ENCODE data around the gene ZNF230.
A peak's percentile ranks its signal among the peaks of the same experiment; 100 is the strongest.

ZNF230 gene

GRCh38 chr19:44002566-44003460, at the start of gene ZNF230:
Gene ZNF230 (plus strand): TSS chr19:44002957. CDS start chr19:44007079, 4,122 bp downstream.
- DNase-seq, result peak; percentile 96

DNA sequence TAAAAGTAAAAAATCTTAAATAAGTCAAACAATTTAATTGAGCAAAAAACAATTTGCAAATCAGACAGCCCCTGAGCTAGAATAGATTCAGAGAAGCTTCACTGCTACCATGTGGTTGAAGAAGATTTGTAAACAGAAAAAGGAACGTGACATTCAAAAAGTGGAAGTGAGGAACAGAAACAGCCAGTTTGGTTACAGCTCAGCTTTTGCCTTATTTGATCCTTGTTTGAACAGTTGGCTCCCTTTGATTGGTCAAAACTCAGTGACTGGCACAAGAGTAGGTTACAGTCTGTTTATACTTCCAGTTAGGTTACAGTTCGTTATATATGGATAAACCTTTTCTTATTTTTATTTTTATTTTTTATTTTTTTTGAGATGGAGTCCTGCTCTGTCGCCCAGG, 45.9 kb upstream of the ZNF230 start:
- no peak for DNase-seq

GRCh38 chr19:43957891-43958290, 44.9 kb upstream of the ZNF230 start:
- no peak for DNase-seq

GRCh38 chr19:43960411-43960810, 42.3 kb upstream of the ZNF230 start:
- no peak for DNase-seq

DNA sequence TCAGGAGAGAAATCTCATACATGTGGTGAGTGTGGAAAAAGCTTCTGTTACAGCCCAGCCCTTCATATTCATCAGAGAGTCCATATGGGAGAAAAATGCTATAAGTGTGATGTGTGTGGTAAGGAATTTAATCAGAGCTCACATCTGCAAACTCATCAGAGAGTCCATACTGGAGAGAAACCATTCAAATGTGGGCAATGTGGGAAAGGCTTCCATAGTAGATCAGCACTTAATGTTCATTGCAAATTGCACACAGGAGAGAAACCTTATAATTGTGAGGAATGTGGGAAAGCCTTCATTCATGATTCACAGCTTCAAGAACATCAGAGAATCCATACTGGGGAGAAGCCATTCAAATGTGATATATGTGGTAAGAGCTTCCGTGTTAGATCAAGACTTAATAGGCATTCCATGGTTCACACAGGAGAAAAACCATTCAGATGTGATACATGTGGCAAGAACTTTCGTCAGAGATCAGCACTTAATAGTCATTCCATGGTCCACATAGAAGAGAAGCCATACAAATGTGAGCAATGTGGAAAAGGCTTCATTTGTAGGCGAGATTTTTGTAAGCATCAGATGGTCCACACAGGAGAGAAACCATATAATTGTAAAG, 36.6 kb upstream of the ZNF230 start:
- no peak for DNase-seq

DNA sequence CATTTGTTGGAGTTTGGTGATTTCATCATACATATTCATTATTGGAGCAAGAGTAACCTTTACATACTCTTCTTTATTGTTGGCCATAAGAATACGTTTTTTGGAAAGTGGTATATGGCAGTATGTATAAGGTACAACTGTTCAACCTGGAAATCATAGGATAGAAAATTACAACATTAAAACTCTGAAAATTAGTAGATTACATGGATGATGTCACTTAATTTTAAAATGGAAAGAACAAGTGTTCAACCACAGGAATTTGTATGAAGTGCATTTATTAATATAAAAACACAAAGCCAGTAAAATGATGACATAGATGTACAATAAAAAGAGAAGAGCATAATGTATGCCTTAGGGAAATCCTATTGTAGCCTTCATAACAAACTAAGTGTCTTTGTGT, 26.0 kb upstream of the ZNF230 start:
- DNase-seq, result no peak

DNA sequence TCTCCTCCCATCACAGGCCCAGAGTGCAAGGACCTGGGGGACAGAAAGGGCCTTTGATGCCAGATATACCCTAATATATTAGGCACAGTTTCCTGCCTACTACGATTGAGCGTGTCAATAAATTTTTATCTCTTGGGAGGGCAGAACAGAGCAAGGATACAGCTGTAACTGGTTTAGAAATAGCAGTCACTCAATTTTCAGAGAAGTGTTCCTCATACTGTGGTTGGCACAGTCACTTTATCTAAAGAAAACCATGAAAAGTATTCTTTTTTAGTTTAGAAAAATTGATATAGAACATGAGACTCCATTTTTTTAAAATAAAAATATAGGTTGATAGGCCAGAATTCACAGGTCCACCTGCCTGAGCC, 19.2 kb upstream of the ZNF230 start:
- DNase-seq, result no peak

DNA sequence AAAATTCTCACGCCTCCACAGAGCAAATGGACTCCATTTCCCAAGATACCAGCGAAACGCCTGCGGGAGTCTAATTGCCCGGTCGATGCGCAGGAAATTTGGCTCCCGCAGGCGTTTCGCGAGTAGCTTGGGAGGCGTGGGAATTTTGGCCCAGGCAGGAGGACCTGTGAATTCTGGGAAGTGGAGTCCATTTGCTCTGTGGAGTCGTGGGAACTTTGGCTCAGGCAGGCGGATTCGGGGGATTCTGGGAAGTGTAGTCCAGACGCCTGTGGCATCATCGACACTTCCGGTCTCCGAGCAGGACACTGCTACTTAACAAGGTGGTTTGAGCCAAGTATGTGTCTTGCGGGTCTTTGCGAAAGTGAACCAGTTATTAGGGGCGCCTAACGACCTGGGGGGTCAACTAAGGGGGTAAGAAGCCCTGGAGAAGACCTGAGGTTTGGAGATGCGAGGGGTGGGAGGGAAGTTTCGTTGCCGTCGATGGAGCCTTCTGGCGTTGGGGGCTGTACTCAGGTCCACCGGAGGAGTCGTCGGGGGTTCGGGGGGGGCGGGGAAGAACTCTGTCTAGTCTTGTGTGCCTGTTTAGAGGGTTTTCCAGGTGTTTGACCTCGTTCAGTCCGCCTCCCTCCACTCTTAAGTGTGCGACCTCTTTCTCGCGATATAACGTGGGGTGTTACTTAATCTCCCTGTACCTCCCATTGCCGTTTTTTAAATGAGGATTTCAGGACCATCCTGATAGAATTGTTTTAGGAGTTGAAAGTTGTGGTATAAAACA, 18.7 kb upstream of the ZNF230 start, which contains the start of gene ZNF155:
Gene ZNF155 (plus strand): TSS at position 277 of the 775 bp plus-strand sequence. CDS start 4,356 bp downstream, outside the sequence.
- DNase-seq, result peak; percentile 96

GRCh38 chr19:43984687-43985000, 18.1 kb upstream of the ZNF230 start:
- no peak for DNase-seq

DNA sequence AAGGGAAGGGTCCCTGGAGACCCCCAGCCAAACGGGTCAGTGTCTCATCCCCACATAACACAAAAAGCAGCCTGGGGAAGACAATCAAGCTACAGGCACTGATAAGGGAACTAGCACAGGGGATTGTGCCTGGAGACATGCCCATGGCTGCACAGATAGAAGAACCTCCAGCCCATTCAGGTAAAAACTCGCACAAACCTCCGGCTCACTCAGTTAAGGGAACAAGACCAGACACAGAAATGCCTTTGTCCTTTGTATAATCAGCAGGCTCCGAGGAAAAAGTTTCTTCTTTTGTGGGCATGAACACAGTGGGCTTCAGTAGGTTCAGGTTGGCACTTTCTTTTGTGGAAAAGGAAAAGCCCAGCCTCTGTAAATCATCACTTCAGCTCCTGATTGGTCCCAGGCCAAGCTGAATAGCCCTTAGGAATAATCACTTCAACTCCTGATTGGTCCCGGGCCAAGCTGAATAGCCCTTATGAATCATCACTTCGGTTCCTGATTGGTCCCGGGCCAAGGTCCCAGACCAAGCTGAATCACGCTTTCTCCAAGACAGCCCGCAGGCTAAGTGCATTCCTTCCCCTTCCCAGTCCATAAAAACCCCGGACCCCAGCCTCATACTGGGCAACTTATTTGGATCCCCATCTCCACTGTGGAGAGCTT, 5.0 kb upstream of the ZNF230 start:
- DNase-seq, result no peak

GRCh38 chr19:44002212-44002565, 568 bp upstream of the ZNF230 start:
- DNase-seq, result no peak

DNA sequence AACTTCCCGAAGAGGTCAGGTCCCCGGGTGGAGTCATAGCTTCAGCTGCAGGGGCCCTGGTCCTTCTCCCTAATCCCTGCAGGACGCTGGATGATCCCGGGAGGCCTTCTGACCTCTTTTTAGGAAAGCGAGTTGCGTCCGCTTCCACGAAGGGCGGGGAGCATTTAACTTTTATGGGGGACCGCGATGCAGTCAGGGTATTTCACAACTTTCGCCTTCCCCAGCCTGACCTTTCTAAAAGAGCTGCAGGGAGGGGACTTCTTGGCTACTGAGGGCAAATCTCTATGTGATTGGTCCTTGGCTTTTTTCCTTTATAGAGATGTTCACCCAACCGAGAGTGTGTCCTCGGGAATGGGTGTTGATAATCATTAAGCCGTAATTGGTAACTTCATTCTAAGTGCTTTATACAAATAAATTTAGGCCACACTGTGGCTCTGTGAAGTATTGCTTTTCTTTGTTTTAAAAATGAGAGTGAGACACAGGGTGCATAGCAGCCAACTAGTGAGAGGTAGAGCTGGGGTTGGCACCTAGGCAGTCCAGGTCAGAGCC, 778 bp downstream of the ZNF230 start:
- DNase-seq, result no peak

DNA sequence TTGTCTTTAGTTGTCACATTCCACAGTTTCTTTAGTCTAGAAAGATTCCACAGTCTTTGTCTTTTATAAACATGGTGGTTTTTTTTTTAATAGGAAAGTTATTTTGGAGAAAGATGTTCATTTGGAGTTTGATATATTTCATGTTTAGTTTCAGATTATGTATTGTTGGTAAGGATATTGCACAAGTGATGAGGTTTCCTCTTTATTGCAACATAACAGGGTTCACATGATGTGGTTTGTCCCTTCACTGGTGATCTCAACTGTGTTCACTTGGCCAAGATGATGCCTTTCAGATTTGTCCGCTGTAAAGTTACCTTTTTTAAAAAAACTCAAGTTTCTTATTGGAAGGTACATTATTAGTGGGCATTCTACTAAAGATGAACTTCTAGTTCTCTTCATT, 3.2 kb downstream of the ZNF230 start:
- DNase-seq, result no peak

DNA sequence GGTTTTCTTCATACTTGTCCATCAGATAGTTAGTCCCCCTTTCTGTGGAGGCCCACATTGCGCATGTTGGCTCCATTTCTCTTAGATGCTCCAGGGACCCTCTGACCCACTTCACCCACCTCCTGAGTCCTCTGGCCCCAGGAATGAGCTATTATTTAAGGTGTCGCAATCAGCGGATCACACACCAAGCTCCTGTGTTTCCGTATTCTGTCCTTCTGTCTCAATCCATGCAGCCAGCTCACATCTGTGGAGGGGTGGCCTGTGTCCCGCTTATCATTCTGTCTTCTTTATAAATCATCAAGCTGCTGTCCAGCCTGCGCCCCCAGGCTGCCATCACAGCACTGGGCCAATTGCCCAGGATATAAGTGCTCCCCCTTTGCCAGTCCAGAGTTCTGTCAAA, 4.7 kb downstream of the ZNF230 start:
- DNase-seq, result no peak

DNA sequence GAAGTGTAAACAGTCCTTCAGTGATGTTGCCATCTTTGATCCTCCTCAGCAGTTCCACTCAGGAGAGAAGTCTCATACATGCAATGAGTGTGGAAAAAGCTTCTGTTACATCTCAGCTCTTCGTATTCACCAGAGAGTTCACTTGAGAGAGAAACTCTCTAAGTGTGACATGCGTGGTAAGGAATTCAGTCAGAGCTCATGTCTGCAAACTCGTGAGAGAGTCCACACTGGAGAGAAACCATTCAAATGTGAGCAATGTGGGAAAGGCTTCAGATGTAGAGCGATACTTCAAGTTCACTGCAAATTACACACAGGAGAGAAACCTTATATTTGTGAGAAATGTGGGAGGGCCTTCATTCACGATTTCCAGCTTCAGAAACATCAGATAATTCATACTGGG, 7.7 kb downstream of the ZNF230 start:
- DNase-seq, result no peak

DNA sequence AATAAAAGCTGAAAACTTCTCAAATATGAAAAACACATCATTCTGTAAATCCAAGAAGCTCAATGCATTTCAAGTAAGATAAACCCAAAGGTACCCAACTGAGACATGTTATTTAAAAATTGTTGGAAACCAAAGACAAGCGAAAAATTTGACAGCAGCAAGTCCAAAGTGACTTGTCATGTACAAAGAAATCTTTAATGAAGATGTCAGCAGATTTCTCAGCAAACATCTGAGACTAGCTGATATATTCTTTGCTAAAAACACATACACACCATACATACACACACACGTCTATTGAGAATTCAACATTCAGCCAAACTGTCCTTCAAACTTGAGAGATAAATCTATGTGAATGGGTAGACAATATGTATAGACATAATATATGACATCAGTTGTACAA, 16.7 kb downstream of the ZNF230 start:
- no peak for DNase-seq

GRCh38 chr19:44021221-44021620, 18.5 kb downstream of the ZNF230 start:
- DNase-seq, result no peak

- DNase-seq, result no peak
Measured at GRCh38 chr19:44024900-44025216, 22.1 kb downstream of the ZNF230 start.

DNA sequence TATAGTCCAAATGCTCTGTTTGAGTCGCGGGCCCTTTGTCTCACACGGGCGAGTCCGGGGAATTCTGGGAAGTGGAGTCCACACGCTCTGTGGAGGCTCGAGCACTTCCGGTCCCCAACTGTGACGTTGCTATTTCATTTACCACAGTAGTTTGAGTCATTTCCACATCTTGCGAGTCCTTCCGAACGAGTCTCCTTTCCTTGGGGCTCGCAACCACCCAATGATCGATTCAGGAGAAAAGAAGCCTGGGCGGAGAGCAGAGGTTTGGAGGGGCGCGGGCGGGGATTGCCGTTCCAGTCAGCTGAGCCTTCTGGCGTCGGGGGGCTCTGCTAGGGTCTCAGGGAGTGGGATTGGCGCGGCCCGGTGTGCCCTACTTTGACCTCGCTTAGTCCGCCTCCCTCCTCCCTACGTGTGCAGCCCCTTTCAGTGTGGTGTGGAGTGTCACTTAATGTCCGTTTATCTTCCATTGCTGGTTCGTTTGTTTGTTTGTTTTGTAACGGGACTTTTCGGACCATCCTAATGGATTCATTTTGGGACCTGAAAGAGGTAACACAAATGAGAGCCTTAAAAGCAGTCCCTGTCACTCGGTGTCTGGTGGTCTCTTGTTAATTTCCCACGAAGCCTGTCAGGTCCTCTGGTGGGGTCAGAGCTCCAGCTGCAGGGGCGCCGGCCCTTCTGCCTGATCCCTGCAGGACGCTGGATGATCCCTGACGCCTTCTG, 22.6 kb downstream of the ZNF230 start, which contains the start of gene ZNF222:
Gene ZNF222 (plus strand): TSS at position 163 of the 720 bp plus-strand sequence. CDS start 58 bp downstream, at position 221.
- peak; percentile 86 for DNase-seq

- DNase-seq, result no peak
Measured at GRCh38 chr19:44026622-44027021, 23.9 kb downstream of the ZNF230 start.

- no peak for DNase-seq
Measured at GRCh38 chr19:44032001-44032610, 29.3 kb downstream of the ZNF230 start.

- no peak for DNase-seq
Measured at GRCh38 chr19:44042147-44042546, 39.4 kb downstream of the ZNF230 start.
